BJ (cell line): ENCODE results near the gene ZNF566. TPM values are rescaled to one million over a fixed set of nuclear protein-coding genes. Genes with fewer than 3 reads are reported as not detected.

Source experiments
- CTCF ChIA-PET: fragments of 350-600 bp; formaldehyde crosslinking; extraction: SDS; loops from one replicate; lab custom pipeline; 2021; ENCODE audit warnings: antibody characterized with exemption, inconsistent platforms; lab: Yijun Ruan, JAX
- POLR2A ChIA-PET: fragments of 300-600 bp; sonication (Branson Sonifier 250); formaldehyde crosslinking; extraction: SDS; loops from one replicate; lab custom pipeline; 2021; ENCODE audit warnings: antibody characterized with exemption; lab: Charles Lee
- DNase-seq: peaks from one replicate; pipeline ENCODE4 v3.0.0-alpha.2; 2011; ENCODE audit warnings: low read depth
- H3K27me3 ChIP-seq: 2 replicates; pipeline ENCODE4 v1.6.0; 2011; ENCODE audit warnings: low read length; ENCODE audit not compliant: control insufficient read depth, insufficient read depth
- H3K36me3 ChIP-seq: 2 replicates; pipeline ENCODE4 v1.5.1; 2011; ENCODE audit warnings: low read length; ENCODE audit not compliant: control insufficient read depth, insufficient read depth
- H3K4me3 ChIP-seq: 2 replicates; pipeline ENCODE4 v1.5.1; 2011; ENCODE audit warnings: low read depth, mild to moderate bottlenecking, control low read depth, low read length
- CTCF ChIP-seq: IDR thresholded peaks from 2 replicates; pipeline ENCODE4 v1.5.1; 2011; ENCODE audit warnings: low read depth, mild to moderate bottlenecking, control low read depth, inconsistent platforms, low read length, moderate library complexity; ENCODE audit not compliant: insufficient read depth
- polyA minus RNA-seq: library from RNA; depleted of rRNA, polyadenylated mRNA; stranded (reverse); fragments of >200 nt; gene quantifications from 2 replicates; pipeline ENCODE4 v1.2.3, GENCODE V29; 2011; rRNA and poly(A)+ RNA removed
- polyA plus RNA-seq: library from polyadenylated mRNA; depleted of rRNA; stranded (reverse); fragments of >200 nt; gene quantifications from 2 replicates; pipeline ENCODE4 v1.2.3, GENCODE V29; 2011; rRNA removed

Gene ZNF566
- 3.6 and 3.7 TPM in 2 replicates for polyA plus RNA-seq
- 5.1 and 6.1 TPM in 2 replicates for polyA minus RNA-seq

- POLR2A ChIA-PET = interaction anchor here (0.6 kb wide), 2 partner anchors 67 to 742 kb away, joined by 3 to 10 read pairs; no protein-coding TSS in a partner anchor
- CTCF ChIA-PET = interaction anchor here (1.0 to 1.8 kb wide), 2 partner anchors 10 kb away, joined by 3 to 6 read pairs; no protein-coding TSS in a partner anchor
These were observed at the start of gene ZNF566 for GRCh38 chr19:36489118-36489919. ZNF566 (minus strand) TSS chr19:36489561; CDS start chr19:36476557, 13,004 bp downstream.

GRCh38 chr19:36528921-36529518 lies 39.7 kb upstream of the ZNF566 start:
- DNase-seq = no peak
- Histone ChIP-seq H3K27me3 (no peaks in the 10 kb centered on the region), H3K36me3 (no peaks in the 10 kb centered on the region; the same call in 1 of the 2 replicates), H3K4me3 (peak overlapping the region; percentile 73)
- ChIA-PET CTCF (interaction anchor here (1.3 kb wide), 1 partner anchor 15 kb away, joined by 3 read pairs; no protein-coding TSS in a partner anchor), POLR2A (no interaction called here)
- TF ChIP-seq CTCF = no peak

More at GRCh38 chr19:36489118-36489919, at the start of gene ZNF566:
- H3K4me3 ChIP-seq = peak within 1 kb of the TSS; percentile 51
- H3K27me3 ChIP-seq = no peaks in the 10 kb centered on the region
- DNase-seq = peak; percentile 79
- H3K36me3 ChIP-seq = no peaks in the 10 kb centered on the region
- 0 out of 2 replicates have a peak, but pooled peaks have one; percentile 6 for TF ChIP-seq CTCF

- ChIA-PET CTCF (interaction anchor here (1.3 kb wide), 1 partner anchor 16 kb away, joined by 3 read pairs; no protein-coding TSS in a partner anchor), POLR2A (interaction anchor here (0.9 kb wide), 1 partner anchor 45 kb away, joined by 3 read pairs; the partner anchor contains the start of gene ZNF529)
- DNase-seq = peak; percentile 92
- TF ChIP-seq CTCF = peak; percentile 5; the same call in 1 of the 2 replicates
- no peaks in the 10 kb centered on the region; the same call in 1 of the 2 replicates for H3K36me3 ChIP-seq
- H3K27me3 ChIP-seq = no peaks in the 10 kb centered on the region
- H3K4me3 ChIP-seq = peak within 1 kb of the TSS; percentile 73
These were observed 39.0 kb upstream of the ZNF566 start, which contains the start of gene ZNF260 for GRCh38 chr19:36528194-36528920. ZNF260 (minus strand) TSS chr19:36528271; CDS start chr19:36515238, 13,033 bp downstream.

- Histone ChIP-seq H3K27me3 (no peaks in the 10 kb centered on the region), H3K36me3 (no peaks in the 10 kb centered on the region; the same call in 1 of the 2 replicates), H3K4me3 (peak overlapping the region; percentile 73)
- no peak for TF ChIP-seq CTCF
- CTCF ChIA-PET = no interaction called here
- POLR2A ChIA-PET = interaction anchor here (0.9 kb wide), 1 partner anchor 46 kb away, joined by 3 read pairs; the partner anchor contains the start of gene ZNF529
- no peak for DNase-seq
These were observed 38.5 kb upstream of the ZNF566 start for GRCh38 chr19:36527873-36528193.
